Uterus (tissue), 4 donors: ENCODE results near the gene ALDH3B1. TPM values are rescaled to one million over a fixed set of nuclear protein-coding genes. Genes with fewer than 3 reads are reported as not detected.
A peak's percentile ranks its signal among the peaks of the same experiment; 100 is the strongest.

Experiments
- DNase-seq, 2 donors: peaks; one replicate each; pipeline ENCODE4 v3.0.0-alpha.2; 2019 to 2020
- H3K27ac ChIP-seq, 2 donors: fragments of 200-600 bp; sonication (generic); 1 replicate in 1 of 2; 2 replicates in 1 of 2; pipeline ENCODE4 v1.5.1; 2016 to 2018
- H3K27me3 ChIP-seq, 2 donors: fragments of 200-600 bp; sonication (generic); one replicate each; pipeline ENCODE4 v1.5.1; 2018 to 2019; ENCODE audit warnings: control low read depth in 1 of 2
- H3K36me3 ChIP-seq, 2 donors: fragments of 200-600 bp; sonication (generic); one replicate each; pipeline ENCODE4 v1.5.1; 2019; ENCODE audit warnings: control low read depth in 1 of 2
- H3K4me1 ChIP-seq, 2 donors: fragments of 200-600 bp; sonication (generic); one replicate each; pipeline ENCODE4 v1.5.1; 2018 to 2019; ENCODE audit warnings: control low read depth in 1 of 2
- H3K4me3 ChIP-seq, 2 donors: fragments of 200-600 bp; sonication (generic); 1 replicate in 1 of 2; 2 replicates in 1 of 2; pipeline ENCODE4 v1.5.1; 2018 to 2019; ENCODE audit warnings: mild to moderate bottlenecking in 1 of 2
- H3K9me3 ChIP-seq, 2 donors: fragments of 200-600 bp; sonication (generic); one replicate each; pipeline ENCODE4 v1.5.1; 2019; ENCODE audit warnings: control low read depth in 1 of 2
- CTCF ChIP-seq, 4 experiments: fragments of 200-600 bp in 2 of 4; fragments of 450-650 bp in 2 of 4; sonication (generic) in 2 of 4; IDR thresholded peaks; one replicate each; pipeline ENCODE4 v1.5.1; 2016 to 2019; ENCODE audit warnings: antibody characterized with exemption in 4 of 4, mild to moderate bottlenecking in 2 of 4, moderate library complexity in 1 of 4
- POLR2A ChIP-seq, 2 donors: fragments of 450-650 bp; IDR thresholded peaks; one replicate each; pipeline ENCODE4 v1.6.1; 2016; ENCODE audit warnings: antibody characterized with exemption in 2 of 2, mild to moderate bottlenecking in 1 of 2, moderate library complexity in 1 of 2
- intact Hi-C: fragments of 100-400 bp; cut with DNase I; formaldehyde crosslinking; loops from one replicate; pipeline ENCODE4 v1.15.1; 2023; ENCODE audit warnings: low total_unique reads
- total RNA-seq, 4 donors: library from RNA; depleted of rRNA in 3 of 4; stranded (reverse); fragments of >200 nt in 3 of 4; gene quantifications; one replicate each; pipeline versions ENCODE4 v1.1.0 to v1.2.4, GENCODE V29; 2014 to 2023
- donor health status: DM: yes; HTN: yes; CAD: no.

ALDH3B1 gene
- total RNA-seq, 4 donors from 2014 or later, result 2.3 to 5.7 (median 4.0) TPM

- Histone ChIP-seq H3K4me3 (no peak overlapping the region), H3K4me1 (no peaks in the 10 kb centered on the region), H3K9me3 (no peaks in the 10 kb centered on the region), H3K27me3 (no peaks in the 10 kb centered on the region), H3K27ac (no peak overlapping the region), H3K36me3 (no peaks in the 10 kb centered on the region)
- intact Hi-C loops, result no loop called here
- TF ChIP-seq POLR2A (IDR thresholded peaks at IDR 0.05), result no peak
- no peak for TF ChIP-seq CTCF (IDR thresholded peaks at IDR 0.05)
- no peak for DNase-seq
Observed at GRCh38 chr11:67999704-68000103, 10.4 kb upstream of the ALDH3B1 start.

GRCh38 chr11:68002575-68002937, 7.6 kb upstream of the ALDH3B1 start:
- Histone ChIP-seq H3K27ac (no peak overlapping the region), H3K9me3 (no peaks in the 10 kb centered on the region), H3K36me3 (no peaks in the 10 kb centered on the region), H3K27me3 (no peaks in the 10 kb centered on the region), H3K4me1 (no peaks in the 10 kb centered on the region), H3K4me3 (no peak overlapping the region)
- no peak for TF ChIP-seq CTCF (IDR thresholded peaks at IDR 0.05)
- no peak for TF ChIP-seq POLR2A (IDR thresholded peaks at IDR 0.05)
- DNase-seq, result no peak
- intact Hi-C loops, result no loop called here

GRCh38 chr11:68002938-68003845, 6.9 kb upstream of the ALDH3B1 start:
- H3K4me1 ChIP-seq, result no peaks in the 10 kb centered on the region
- H3K27ac ChIP-seq, result peak overlapping the region; percentile 43 to 55
- no peaks in the 10 kb centered on the region for H3K27me3 ChIP-seq
- no peaks in the 10 kb centered on the region for H3K36me3 ChIP-seq
- DNase-seq, result no peak
- peak overlapping the region; percentile 27 to 54 for H3K4me3 ChIP-seq
- intact Hi-C loops, result no loop called here
- no peak for TF ChIP-seq CTCF (IDR thresholded peaks at IDR 0.05)
- no peak for TF ChIP-seq POLR2A (IDR thresholded peaks at IDR 0.05)
- no peaks in the 10 kb centered on the region for H3K9me3 ChIP-seq

- H3K36me3 ChIP-seq, result no peaks in the 10 kb centered on the region
- H3K27me3 ChIP-seq, result no peaks in the 10 kb centered on the region
- peak within 1 kb of the TSS; percentile 43 to 55 for H3K27ac ChIP-seq
- DNase-seq, result peak; percentile 80 to 83
- TF ChIP-seq CTCF (IDR thresholded peaks at IDR 0.05) (no peak), POLR2A (IDR thresholded peaks at IDR 0.05) (peak in 1 of 2 donors; percentile 46)
- H3K4me1 ChIP-seq, result no peaks in the 10 kb centered on the region
- intact Hi-C loops, result no loop called here
- peak within 1 kb of the TSS; percentile 27 to 54 for H3K4me3 ChIP-seq
- no peaks in the 10 kb centered on the region for H3K9me3 ChIP-seq
Observed at GRCh38 chr11:68003846-68004550, 6.1 kb upstream of the ALDH3B1 start, which contains the start of gene UNC93B1. TSS of gene UNC93B1 (minus strand) at chr11:68004097. CDS start at chr11:68004043, 54 bp downstream.
